DLD1 (cell line): ENCODE results near the gene C19orf47.
"Not testable (repeated sequence)": the region's sequence is repeated elsewhere in the genome, so short reads cannot be mapped to it uniquely, and the experiment has no call there.

Experiments used
- in situ Hi-C: cut with HindIII; loops from 2 replicates; pipeline ENCODE4 v1.10.0; 2017; ENCODE audit warnings: low sequenced_read_pairs

Gene C19orf47

GRCh38 chr19:40355975-40356680, 7.9 kb upstream of the C19orf47 start:
- in situ Hi-C loops: no loop called here

GRCh38 chr19:40348961-40349507, 837 bp upstream of the C19orf47 start:
- in situ Hi-C loops: no loop called here

- in situ Hi-C loops: no loop called here
Observed at GRCh38 chr19:40344422-40344821, 3.8 kb downstream of the C19orf47 start.

- in situ Hi-C loops: no loop called here
Observed at GRCh38 chr19:40342644-40343311, 5.4 kb downstream of the C19orf47 start.

GRCh38 chr19:40341601-40342482, 6.4 kb downstream of the C19orf47 start:
- in situ Hi-C loops: no loop called here

- in situ Hi-C loops: no loop called here
Observed at GRCh38 chr19:40339018-40339728, 9.0 kb downstream of the C19orf47 start.

GRCh38 chr19:40337594-40337993, 10.6 kb downstream of the C19orf47 start:
- in situ Hi-C loops: no loop called here

GRCh38 chr19:40337107-40337506, 11.1 kb downstream of the C19orf47 start:
- in situ Hi-C loops: no loop called here

GRCh38 chr19:40336601-40336900, 11.6 kb downstream of the C19orf47 start:
- in situ Hi-C loops: no loop called here

GRCh38 chr19:40335855-40336600, 12.2 kb downstream of the C19orf47 start:
- in situ Hi-C loops: no loop called here

- in situ Hi-C loops: no loop called here
Observed at GRCh38 chr19:40335101-40335500, 13.1 kb downstream of the C19orf47 start.

GRCh38 chr19:40333083-40333482, 15.1 kb downstream of the C19orf47 start:
- in situ Hi-C loops: not testable (repeated sequence)

- in situ Hi-C loops: no loop called here
Observed at GRCh38 chr19:40332669-40333068, 15.5 kb downstream of the C19orf47 start.

GRCh38 chr19:40331052-40331451, 17.1 kb downstream of the C19orf47 start:
- in situ Hi-C loops: no loop called here

GRCh38 chr19:40326201-40326600, 22.0 kb downstream of the C19orf47 start:
- in situ Hi-C loops: no loop called here

GRCh38 chr19:40323705-40324104, 24.5 kb downstream of the C19orf47 start:
- in situ Hi-C loops: no loop called here

- in situ Hi-C loops: no loop called here
Observed at GRCh38 chr19:40322951-40323615, 25.1 kb downstream of the C19orf47 start.

- in situ Hi-C loops: no loop called here
Observed at GRCh38 chr19:40322271-40322610, 26.0 kb downstream of the C19orf47 start.

- in situ Hi-C loops: no loop called here
Observed at GRCh38 chr19:40321566-40322270, 26.5 kb downstream of the C19orf47 start.
